ENCODE results near the gene LRRTM3.

The LRRTM3 gene

DNA sequence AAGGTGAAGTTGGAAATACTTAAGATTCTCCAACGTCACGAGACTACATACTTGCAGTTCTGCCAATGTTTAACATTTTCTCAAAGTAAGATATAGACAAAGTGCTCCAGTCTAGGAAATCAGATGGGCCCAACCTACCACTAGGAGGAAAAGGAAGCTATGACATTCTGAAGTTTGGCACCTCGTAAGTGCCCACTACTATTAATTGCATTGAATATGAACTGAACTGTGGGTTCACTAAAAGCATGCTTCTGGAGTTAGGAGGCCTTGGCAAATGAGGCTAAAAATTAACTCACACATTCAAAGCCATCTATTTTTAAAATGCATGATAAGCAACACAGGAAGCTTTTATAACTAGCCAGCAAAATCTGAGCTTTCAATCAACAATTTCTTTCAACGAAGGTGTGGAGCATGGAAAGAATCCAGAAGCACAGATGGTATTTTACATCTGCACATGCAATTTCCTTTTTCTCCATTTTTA, 149.7 kb downstream of the LRRTM3 start:
- Histone ChIP-seq H3K9me3 (ENCODE audit: insufficient read depth, low read length, severe bottlenecking) (no peaks in the 10 kb centered on the region), H3K36me3 (ENCODE audit: insufficient read depth, low read length) (no peaks in the 10 kb centered on the region), H4K20me1 (ENCODE audit: insufficient read depth, low read length) (no peaks in the 10 kb centered on the region), H3K9ac (ENCODE audit: low read depth, low read length) (no peak overlapping the region), H2AFZ (ENCODE audit: low read depth, low read length) (no peak overlapping the region), H3K4me1 (ENCODE audit: insufficient read depth, low read length) (no peaks in the 10 kb centered on the region), H3K4me3 (ENCODE audit: low read depth in 1 of 2, low read length in 2 of 2) (no peak overlapping the region), H3K4me2 (ENCODE audit: insufficient read depth, low read length) (no peak overlapping the region), H3K79me2 (ENCODE audit: insufficient read depth, low read length) (no peaks in the 10 kb centered on the region), H3K27me3 (ENCODE audit: insufficient read depth, low read length, poor library complexity) (no peaks in the 10 kb centered on the region), H3K27ac (ENCODE audit: low read length) (no peak overlapping the region)
- ATAC-seq (ENCODE audit: insufficient read depth, low read depth) (no peak), DNase-seq (no peak)
- TF ChIP-seq, protein P1, sequence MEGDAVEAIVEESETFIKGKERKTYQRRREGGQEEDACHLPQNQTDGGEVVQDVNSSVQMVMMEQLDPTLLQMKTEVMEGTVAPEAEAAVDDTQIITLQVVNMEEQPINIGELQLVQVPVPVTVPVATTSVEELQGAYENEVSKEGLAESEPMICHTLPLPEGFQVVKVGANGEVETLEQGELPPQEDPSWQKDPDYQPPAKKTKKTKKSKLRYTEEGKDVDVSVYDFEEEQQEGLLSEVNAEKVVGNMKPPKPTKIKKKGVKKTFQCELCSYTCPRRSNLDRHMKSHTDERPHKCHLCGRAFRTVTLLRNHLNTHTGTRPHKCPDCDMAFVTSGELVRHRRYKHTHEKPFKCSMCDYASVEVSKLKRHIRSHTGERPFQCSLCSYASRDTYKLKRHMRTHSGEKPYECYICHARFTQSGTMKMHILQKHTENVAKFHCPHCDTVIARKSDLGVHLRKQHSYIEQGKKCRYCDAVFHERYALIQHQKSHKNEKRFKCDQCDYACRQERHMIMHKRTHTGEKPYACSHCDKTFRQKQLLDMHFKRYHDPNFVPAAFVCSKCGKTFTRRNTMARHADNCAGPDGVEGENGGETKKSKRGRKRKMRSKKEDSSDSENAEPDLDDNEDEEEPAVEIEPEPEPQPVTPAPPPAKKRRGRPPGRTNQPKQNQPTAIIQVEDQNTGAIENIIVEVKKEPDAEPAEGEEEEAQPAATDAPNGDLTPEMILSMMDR (IDR thresholded peaks at IDR 0.05; ENCODE audit: borderline replicate concordance, extremely low read depth, low read length, poor library complexity, severe bottlenecking) = no peak
- TF ChIP-seq EZH2 (IDR thresholded peaks at IDR 0.05; ENCODE audit: borderline replicate concordance, low read depth, low read length, severe bottlenecking) = no peak

DNA sequence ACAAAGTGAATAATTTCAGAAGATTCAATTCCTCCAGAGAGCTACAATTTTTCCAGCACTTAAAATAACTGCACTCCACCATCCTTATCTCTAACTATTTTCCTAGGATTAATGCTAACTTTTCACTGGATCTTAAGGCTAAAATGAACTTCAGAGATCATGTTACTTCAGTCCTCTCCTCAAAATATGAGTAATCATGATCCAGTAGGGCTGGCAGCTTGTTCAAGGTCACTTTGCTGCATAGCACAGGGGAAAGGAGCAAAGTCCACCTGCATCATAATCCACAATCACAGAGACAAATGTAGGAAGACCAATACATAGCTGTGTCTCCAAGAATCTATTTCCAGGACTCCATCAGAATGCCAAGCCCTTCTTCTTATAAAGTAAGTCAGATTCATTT, 150.3 kb downstream of the LRRTM3 start:
- Histone ChIP-seq H3K4me1 (ENCODE audit: insufficient read depth, low read length) (no peaks in the 10 kb centered on the region), H4K20me1 (ENCODE audit: insufficient read depth, low read length) (no peaks in the 10 kb centered on the region), H3K27me3 (ENCODE audit: insufficient read depth, low read length, poor library complexity) (no peaks in the 10 kb centered on the region), H3K9ac (ENCODE audit: low read depth, low read length) (no peak overlapping the region), H3K4me3 (ENCODE audit: low read depth in 1 of 2, low read length in 2 of 2) (no peak overlapping the region), H3K36me3 (ENCODE audit: insufficient read depth, low read length) (no peaks in the 10 kb centered on the region), H3K79me2 (ENCODE audit: insufficient read depth, low read length) (no peaks in the 10 kb centered on the region), H3K9me3 (ENCODE audit: insufficient read depth, low read length, severe bottlenecking) (no peaks in the 10 kb centered on the region), H2AFZ (ENCODE audit: low read depth, low read length) (no peak overlapping the region), H3K4me2 (ENCODE audit: insufficient read depth, low read length) (no peak overlapping the region), H3K27ac (ENCODE audit: low read length) (no peak overlapping the region)
- TF ChIP-seq, protein P1 (IDR thresholded peaks at IDR 0.05; ENCODE audit: borderline replicate concordance, extremely low read depth, low read length, poor library complexity, severe bottlenecking) = no peak
- no peak for TF ChIP-seq EZH2 (IDR thresholded peaks at IDR 0.05; ENCODE audit: borderline replicate concordance, low read depth, low read length, severe bottlenecking)
- ATAC-seq (ENCODE audit: insufficient read depth, low read depth) (no peak), DNase-seq (no peak)

DNA sequence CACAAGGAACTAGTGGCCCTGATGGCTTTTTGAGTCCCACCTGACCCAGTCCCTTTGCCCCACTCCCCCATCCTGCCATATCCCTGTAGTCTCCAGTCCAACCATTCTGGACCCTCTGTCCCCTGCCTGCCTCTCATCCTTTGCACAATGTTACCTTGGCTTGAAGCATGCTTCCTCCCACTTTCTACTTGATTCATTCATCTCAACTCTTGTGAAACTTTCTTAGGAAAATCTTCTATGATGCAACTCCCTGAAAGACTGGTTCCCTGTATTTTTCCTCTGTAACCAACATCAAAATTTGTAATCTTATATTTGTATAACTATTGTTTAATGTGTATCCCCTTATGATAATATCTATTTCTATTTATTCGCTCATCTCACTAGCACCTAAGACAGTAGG, 151.5 kb downstream of the LRRTM3 start:
- Histone ChIP-seq H3K36me3 (ENCODE audit: insufficient read depth, low read length) (no peaks in the 10 kb centered on the region), H3K4me3 (ENCODE audit: low read depth in 1 of 2, low read length in 2 of 2) (no peak overlapping the region), H3K27ac (ENCODE audit: low read length) (no peak overlapping the region), H3K27me3 (ENCODE audit: insufficient read depth, low read length, poor library complexity) (no peaks in the 10 kb centered on the region), H3K4me1 (ENCODE audit: insufficient read depth, low read length) (no peaks in the 10 kb centered on the region), H3K9ac (ENCODE audit: low read depth, low read length) (no peak overlapping the region), H3K9me3 (ENCODE audit: insufficient read depth, low read length, severe bottlenecking) (no peaks in the 10 kb centered on the region), H4K20me1 (ENCODE audit: insufficient read depth, low read length) (no peaks in the 10 kb centered on the region), H2AFZ (ENCODE audit: low read depth, low read length) (no peak overlapping the region), H3K4me2 (ENCODE audit: insufficient read depth, low read length) (no peak overlapping the region), H3K79me2 (ENCODE audit: insufficient read depth, low read length) (no peaks in the 10 kb centered on the region)
- no peak for ATAC-seq (ENCODE audit: insufficient read depth, low read depth)
- DNase-seq = no peak
- TF ChIP-seq, protein P1 (IDR thresholded peaks at IDR 0.05; ENCODE audit: borderline replicate concordance, extremely low read depth, low read length, poor library complexity, severe bottlenecking) = no peak
- TF ChIP-seq EZH2 (IDR thresholded peaks at IDR 0.05; ENCODE audit: borderline replicate concordance, low read depth, low read length, severe bottlenecking) = no peak

DNA sequence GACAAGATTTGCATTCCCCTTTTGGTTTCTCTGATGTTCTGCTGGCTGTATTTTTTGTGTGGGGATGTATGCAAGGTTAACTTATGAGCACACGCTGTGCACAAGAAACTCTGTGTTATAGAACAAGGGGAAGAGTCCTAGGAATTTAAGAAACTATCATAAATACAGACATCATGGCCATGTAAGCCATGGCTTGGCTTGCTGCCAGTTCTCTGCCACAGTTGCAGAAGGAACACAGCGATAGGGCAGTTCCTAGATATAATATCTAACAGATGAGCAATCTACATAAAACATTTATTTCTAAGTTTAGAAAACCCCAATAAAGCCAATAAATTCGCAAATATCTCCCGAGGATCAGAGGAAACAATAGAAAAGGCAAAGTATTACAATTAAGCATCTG, 153.3 kb downstream of the LRRTM3 start:
- H2AFZ ChIP-seq (ENCODE audit: low read depth, low read length) = no peak overlapping the region
- no peaks in the 10 kb centered on the region for H4K20me1 ChIP-seq (ENCODE audit: insufficient read depth, low read length)
- H3K27ac ChIP-seq (ENCODE audit: low read length) = no peak overlapping the region
- H3K9me3 ChIP-seq (ENCODE audit: insufficient read depth, low read length, severe bottlenecking) = no peaks in the 10 kb centered on the region
- no peaks in the 10 kb centered on the region for H3K79me2 ChIP-seq (ENCODE audit: insufficient read depth, low read length)
- no peak overlapping the region for H3K4me2 ChIP-seq (ENCODE audit: insufficient read depth, low read length)
- H3K36me3 ChIP-seq (ENCODE audit: insufficient read depth, low read length) = no peaks in the 10 kb centered on the region
- no peak overlapping the region for H3K9ac ChIP-seq (ENCODE audit: low read depth, low read length)
- TF ChIP-seq EZH2 (IDR thresholded peaks at IDR 0.05; ENCODE audit: borderline replicate concordance, low read depth, low read length, severe bottlenecking) = no peak
- TF ChIP-seq, protein P1 (IDR thresholded peaks at IDR 0.05; ENCODE audit: borderline replicate concordance, extremely low read depth, low read length, poor library complexity, severe bottlenecking) = no peak
- ATAC-seq (ENCODE audit: insufficient read depth, low read depth) (no peak), DNase-seq (no peak)
- no peak overlapping the region for H3K4me3 ChIP-seq (ENCODE audit: low read depth in 1 of 2, low read length in 2 of 2)
- H3K27me3 ChIP-seq (ENCODE audit: insufficient read depth, low read length, poor library complexity) = no peaks in the 10 kb centered on the region
- no peaks in the 10 kb centered on the region for H3K4me1 ChIP-seq (ENCODE audit: insufficient read depth, low read length)

All from DND-41 (cell line).